Liver (tissue), 9 donors: Measurements from ENCODE around the gene MAP2K7. TPM values are rescaled to one million over a fixed set of nuclear protein-coding genes. Genes with fewer than 3 reads are reported as not detected.

Source experiments
- DNase-seq: peaks from one replicate; pipeline ENCODE4 v3.0.0-alpha.2; 2017; ENCODE audit warnings: low spot score
- H3K27ac ChIP-seq, 2 donors: one replicate each; pipeline ENCODE4 v1.7.0; 2013; ENCODE audit warnings: inconsistent platforms in 2 of 2, low read length in 2 of 2, control low read depth in 1 of 2, low read depth in 1 of 2, mild to moderate bottlenecking in 1 of 2
- H3K27me3 ChIP-seq, 4 donors: one replicate each; pipeline versions ENCODE4 v1.6.1 to v1.7.0; 2013; ENCODE audit warnings: low read length in 3 of 4, inconsistent platforms in 1 of 4, mild to moderate bottlenecking in 1 of 4, moderate library complexity in 1 of 4; ENCODE audit not compliant: control insufficient read depth in 4 of 4, insufficient read depth in 4 of 4
- H3K36me3 ChIP-seq, 4 donors: one replicate each; pipeline versions ENCODE4 v1.6.1 to v1.7.0; 2013; ENCODE audit warnings: low read length in 3 of 4, mild to moderate bottlenecking in 3 of 4, low read depth in 1 of 4, moderate library complexity in 1 of 4; ENCODE audit not compliant: control insufficient read depth in 4 of 4, insufficient read depth in 3 of 4
- H3K4me1 ChIP-seq, 4 donors: one replicate each; pipeline versions ENCODE4 v1.6.1 to v1.7.0; 2013; ENCODE audit warnings: low read length in 3 of 4, mild to moderate bottlenecking in 3 of 4, moderate library complexity in 1 of 4; ENCODE audit not compliant: control insufficient read depth in 4 of 4, insufficient read depth in 4 of 4
- H3K4me3 ChIP-seq, 3 donors: one replicate each; pipeline versions ENCODE4 v1.6.1 to v1.7.0; 2013; ENCODE audit warnings: low read length in 3 of 3, control low read depth in 1 of 3, low read depth in 1 of 3, mild to moderate bottlenecking in 1 of 3
- H3K9ac ChIP-seq, 2 donors: one replicate each; pipeline ENCODE4 v1.7.0; 2013; ENCODE audit warnings: low read length in 2 of 2, mild to moderate bottlenecking in 2 of 2, moderate library complexity in 2 of 2, control low read depth in 1 of 2, low read depth in 1 of 2
- H3K9me3 ChIP-seq, 4 donors: one replicate each; pipeline versions ENCODE4 v1.6.1 to v1.7.0; 2013; ENCODE audit warnings: low read length in 3 of 4; ENCODE audit not compliant: control insufficient read depth in 4 of 4
- EGR1 ChIP-seq, 2 donors: IDR thresholded peaks; 2 replicates each; pipeline ENCODE4 v1.6.1; 2016 to 2018; ENCODE audit warnings: antibody characterized with exemption in 2 of 2, low read depth in 2 of 2
- FOXA2 ChIP-seq: IDR thresholded peaks from 2 replicates; pipeline ENCODE4 v1.6.1; 2016; ENCODE audit warnings: antibody characterized with exemption
- GABPA ChIP-seq, 2 donors: IDR thresholded peaks in 1 of 2; conservative IDR thresholded peaks in 1 of 2; 2 replicates each; pipeline ENCODE4 v1.6.1; 2016; ENCODE audit warnings: antibody characterized with exemption in 2 of 2, mild to moderate bottlenecking in 1 of 2, moderate library complexity in 1 of 2
- HNF4A ChIP-seq, 2 donors: conservative IDR thresholded peaks; 2 replicates each; pipeline ENCODE4 v1.6.1; 2016; ENCODE audit warnings: antibody characterized with exemption in 2 of 2, mild to moderate bottlenecking in 2 of 2
- HNF4G ChIP-seq: IDR thresholded peaks from 2 replicates; pipeline ENCODE4 v1.6.1; 2016; ENCODE audit warnings: antibody characterized with exemption
- JUND ChIP-seq, 2 donors: IDR thresholded peaks; 2 replicates each; pipeline ENCODE4 v1.6.1; 2016; ENCODE audit warnings: antibody characterized with exemption in 2 of 2
- RXRA ChIP-seq, 2 donors: IDR thresholded peaks; 2 replicates each; pipeline ENCODE4 v1.6.1; 2017 to 2018; ENCODE audit warnings: antibody characterized with exemption in 2 of 2, mild to moderate bottlenecking in 1 of 2
- SP1 ChIP-seq: IDR thresholded peaks from 2 replicates; pipeline ENCODE4 v1.6.1; 2018; ENCODE audit warnings: antibody characterized with exemption, mild to moderate bottlenecking
- YY1 ChIP-seq: IDR thresholded peaks from 2 replicates; pipeline ENCODE4 v1.6.1; 2016; ENCODE audit warnings: antibody characterized with exemption, mild to moderate bottlenecking
- WGBS: extraction: QIAGEN DNeasy Blood & Tissue Kit; methylation state at CpG from one replicate; pipeline ENCODE4 v1.1.7; 2013; 5-methylcytosine and 5-hydroxymethylcytosine counted together
- polyA plus RNA-seq, 2 donors: library from polyadenylated mRNA; stranded (reverse) in 1 of 2; unstranded in 1 of 2; fragments of 200-250 nt in 1 of 2; fragments of >200 nt in 1 of 2; fragmentation: Nextera tagmentation in 1 of 2; extraction: Ambion mirVana in 1 of 2; gene quantifications; one replicate each; pipeline versions ENCODE4 v1.2.1 to v1.2.3, GENCODE V29; 2013 to 2015
- total RNA-seq, 2 donors: library from RNA; depleted of rRNA; stranded (reverse); fragments of >200 nt; gene quantifications; one replicate each; pipeline ENCODE4 v1.2.3, GENCODE V29; 2014
- TF ChIP-seq, protein P1 (sequence below): IDR thresholded peaks from 2 replicates; pipeline ENCODE4 v1.6.1; 2016; ENCODE audit warnings: antibody characterized with exemption, mild to moderate bottlenecking
- TF ChIP-seq, protein P2 (sequence below): IDR thresholded peaks from 2 replicates; pipeline ENCODE4 v1.6.1; 2016; ENCODE audit warnings: antibody characterized with exemption
- TF ChIP-seq, protein P3 (sequence below): IDR thresholded peaks from 2 replicates; pipeline ENCODE4 v1.6.1; 2016; ENCODE audit warnings: antibody characterized with exemption
- TF ChIP-seq, protein P4 (sequence below): IDR thresholded peaks from 2 replicates; pipeline ENCODE4 v1.6.1; 2016; ENCODE audit warnings: antibody characterized with exemption
- TF ChIP-seq, protein P5 (sequence below): fragments of 150-350 bp; IDR thresholded peaks from 2 replicates; pipeline ENCODE4 v1.5.1; 2017; ENCODE audit warnings: improper control_type of control experiment, low read depth, low read length; ENCODE audit not compliant: missing input control
- donor health status: healthy.
- donor health status: healthy.
- donor health status: healthy.
- donor health status: healthy.
- donor health status: healthy.

The MAP2K7 gene
- total and polyA plus RNA-seq, 4 donors, result 3.0 to 11.7 (median 9.5) TPM

DNA sequence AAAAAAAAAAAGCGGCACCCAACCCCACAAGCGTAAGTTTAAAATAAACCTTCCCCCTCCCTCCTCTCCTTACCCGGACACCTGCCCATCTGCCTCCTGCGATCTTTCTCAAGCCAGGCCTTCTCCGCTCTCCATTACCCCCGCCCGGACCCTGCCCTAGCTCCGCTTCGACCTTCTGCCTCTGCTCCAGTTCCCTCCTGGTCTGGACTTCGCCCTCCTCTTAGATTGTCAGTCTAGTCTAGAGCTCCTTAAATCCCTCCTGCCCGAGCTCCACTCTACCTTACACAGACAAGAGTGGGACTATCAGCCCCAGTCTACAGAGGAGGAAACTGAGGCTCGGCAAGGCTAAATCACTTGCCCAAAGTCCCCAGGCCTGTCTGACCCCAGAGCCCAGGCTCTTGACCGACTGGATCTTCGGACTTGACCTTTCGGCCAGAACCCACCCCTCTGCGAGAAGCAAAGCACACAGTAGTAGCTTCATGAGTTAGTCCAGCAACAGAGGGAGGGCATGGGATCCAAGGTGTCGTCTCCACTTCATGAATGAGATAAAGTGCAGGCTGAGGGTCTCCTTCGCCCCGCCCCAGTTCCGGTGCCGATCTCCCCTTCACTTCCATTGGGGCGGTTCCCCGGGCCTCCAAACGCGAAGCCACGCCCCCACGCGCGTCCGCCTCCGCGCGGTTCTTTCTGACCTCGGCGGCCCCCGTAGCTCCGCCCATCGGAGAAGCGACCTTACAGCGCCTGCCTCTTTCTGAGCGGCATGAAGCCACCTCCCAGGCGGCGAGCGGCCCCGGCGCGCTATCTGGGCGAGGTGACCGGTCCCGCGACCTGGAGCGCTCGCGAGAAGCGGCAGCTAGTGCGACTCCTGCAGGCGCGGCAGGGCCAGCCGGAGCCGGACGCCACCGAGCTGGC is 16.2 kb downstream of the MAP2K7 start, which contains the start of gene SNAPC2:
Gene SNAPC2, plus strand, starts transcription at position 729 of the 909 bp plus-strand sequence. Its CDS starts 29 bp downstream, at position 758.
- 4% methylated on average over 62 of the region's 62 CpGs for WGBS
- Histone ChIP-seq H3K27me3 (no peaks in the 10 kb centered on the region), H3K4me3 (peak within 1 kb of the TSS; percentile 89 to 98 (median 97)), H3K9me3 (no peaks in the 10 kb centered on the region), H3K27ac (peak within 1 kb of the TSS; percentile 79 to 91), H3K4me1 (peaks cover 23 to 56% (median 35%) of the 10 kb centered on the region in 4 donors), H3K9ac (peak within 1 kb of the TSS; percentile 80 to 84), H3K36me3 (peaks cover 0 to 12% (median 5%) of the 10 kb centered on the region in 4 donors)
- peak; percentile 99 for DNase-seq
- peak; percentile 50 to 73 for TF ChIP-seq RXRA (IDR thresholded peaks at IDR 0.05)
- peak in 1 of 2 donors; percentile 15 for TF ChIP-seq GABPA (IDR thresholded peaks at IDR 0.05 in 1 of 2, conservative IDR thresholded peaks at IDR 0.05 in 1 of 2)
- TF ChIP-seq SP1, result peak; percentile 78
- no peak for TF ChIP-seq HNF4G
- TF ChIP-seq, protein P1, sequence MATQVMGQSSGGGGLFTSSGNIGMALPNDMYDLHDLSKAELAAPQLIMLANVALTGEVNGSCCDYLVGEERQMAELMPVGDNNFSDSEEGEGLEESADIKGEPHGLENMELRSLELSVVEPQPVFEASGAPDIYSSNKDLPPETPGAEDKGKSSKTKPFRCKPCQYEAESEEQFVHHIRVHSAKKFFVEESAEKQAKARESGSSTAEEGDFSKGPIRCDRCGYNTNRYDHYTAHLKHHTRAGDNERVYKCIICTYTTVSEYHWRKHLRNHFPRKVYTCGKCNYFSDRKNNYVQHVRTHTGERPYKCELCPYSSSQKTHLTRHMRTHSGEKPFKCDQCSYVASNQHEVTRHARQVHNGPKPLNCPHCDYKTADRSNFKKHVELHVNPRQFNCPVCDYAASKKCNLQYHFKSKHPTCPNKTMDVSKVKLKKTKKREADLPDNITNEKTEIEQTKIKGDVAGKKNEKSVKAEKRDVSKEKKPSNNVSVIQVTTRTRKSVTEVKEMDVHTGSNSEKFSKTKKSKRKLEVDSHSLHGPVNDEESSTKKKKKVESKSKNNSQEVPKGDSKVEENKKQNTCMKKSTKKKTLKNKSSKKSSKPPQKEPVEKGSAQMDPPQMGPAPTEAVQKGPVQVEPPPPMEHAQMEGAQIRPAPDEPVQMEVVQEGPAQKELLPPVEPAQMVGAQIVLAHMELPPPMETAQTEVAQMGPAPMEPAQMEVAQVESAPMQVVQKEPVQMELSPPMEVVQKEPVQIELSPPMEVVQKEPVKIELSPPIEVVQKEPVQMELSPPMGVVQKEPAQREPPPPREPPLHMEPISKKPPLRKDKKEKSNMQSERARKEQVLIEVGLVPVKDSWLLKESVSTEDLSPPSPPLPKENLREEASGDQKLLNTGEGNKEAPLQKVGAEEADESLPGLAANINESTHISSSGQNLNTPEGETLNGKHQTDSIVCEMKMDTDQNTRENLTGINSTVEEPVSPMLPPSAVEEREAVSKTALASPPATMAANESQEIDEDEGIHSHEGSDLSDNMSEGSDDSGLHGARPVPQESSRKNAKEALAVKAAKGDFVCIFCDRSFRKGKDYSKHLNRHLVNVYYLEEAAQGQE, result peak; percentile 58
- peak in 1 of 2 donors; percentile 68 for TF ChIP-seq EGR1 (IDR thresholded peaks at IDR 0.05; ENCODE audit: low read depth in 2 of 2)
- peak; percentile 88 for TF ChIP-seq YY1
- TF ChIP-seq, protein P2, sequence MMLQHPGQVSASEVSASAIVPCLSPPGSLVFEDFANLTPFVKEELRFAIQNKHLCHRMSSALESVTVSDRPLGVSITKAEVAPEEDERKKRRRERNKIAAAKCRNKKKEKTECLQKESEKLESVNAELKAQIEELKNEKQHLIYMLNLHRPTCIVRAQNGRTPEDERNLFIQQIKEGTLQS, result no peak
- peak; percentile 71 to 81 for TF ChIP-seq HNF4A (conservative IDR thresholded peaks at IDR 0.05)

DNA sequence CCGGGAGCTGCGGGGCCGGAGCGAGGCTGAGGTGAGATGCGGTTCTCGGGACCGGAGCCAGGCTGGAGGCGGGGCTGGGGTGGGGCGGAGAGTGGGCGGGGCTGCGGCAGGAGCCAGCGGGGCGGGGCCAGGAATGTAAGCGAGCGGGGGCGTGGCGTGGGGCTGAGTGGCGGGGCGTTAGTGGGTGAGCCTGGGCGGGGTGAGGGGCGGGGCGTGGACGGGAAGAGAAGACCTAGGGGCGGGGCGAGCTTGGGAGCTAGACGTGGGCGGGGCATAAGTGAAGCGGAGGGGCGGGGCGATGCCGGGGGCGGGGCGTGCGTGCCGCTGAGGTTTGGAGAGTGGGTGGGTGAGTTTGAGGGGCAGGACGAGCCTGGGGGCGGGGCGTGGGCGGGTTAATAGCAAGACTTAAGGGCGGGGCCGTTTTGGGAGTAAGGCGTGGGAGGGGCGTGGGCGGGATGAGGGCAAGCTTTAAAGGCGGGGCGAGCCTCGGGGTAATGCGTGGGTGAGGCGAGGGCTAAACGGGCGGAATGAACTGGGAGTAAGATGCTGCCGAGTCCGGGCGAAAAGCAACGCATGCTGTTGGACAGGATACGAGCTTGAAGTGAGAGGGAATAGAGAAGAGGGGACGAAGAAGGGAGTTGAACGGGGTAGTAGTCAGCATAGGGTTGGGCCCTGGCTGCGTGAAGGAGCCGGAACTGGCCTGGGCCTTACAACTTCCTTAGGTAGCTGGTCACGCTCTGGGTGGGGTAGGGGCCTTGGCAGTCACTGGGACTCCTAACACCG is 17.0 kb downstream of the MAP2K7 start:
- H3K36me3 ChIP-seq, result peaks cover 0 to 12% (median 5%) of the 10 kb centered on the region in 4 donors
- peak; percentile 100 for DNase-seq
- peak overlapping the region; percentile 79 to 91 for H3K27ac ChIP-seq
- WGBS, result 2% methylated on average over 62 of the region's 62 CpGs
- H3K4me3 ChIP-seq, result peak overlapping the region; percentile 89 to 98 (median 97)
- peaks cover 30 to 59% (median 37%) of the 10 kb centered on the region in 4 donors for H3K4me1 ChIP-seq
- H3K9me3 ChIP-seq, result no peaks in the 10 kb centered on the region
- no peaks in the 10 kb centered on the region for H3K27me3 ChIP-seq
- peak overlapping the region in 1 of 2 donors; percentile 1 for H3K9ac ChIP-seq
- TF ChIP-seq, protein P3, sequence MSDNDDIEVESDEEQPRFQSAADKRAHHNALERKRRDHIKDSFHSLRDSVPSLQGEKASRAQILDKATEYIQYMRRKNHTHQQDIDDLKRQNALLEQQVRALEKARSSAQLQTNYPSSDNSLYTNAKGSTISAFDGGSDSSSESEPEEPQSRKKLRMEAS, result no peak
- TF ChIP-seq, protein P2, result no peak
- TF ChIP-seq, protein P1, result no peak
- peak in 1 of 2 donors; percentile 28 for TF ChIP-seq GABPA (IDR thresholded peaks at IDR 0.05 in 1 of 2, conservative IDR thresholded peaks at IDR 0.05 in 1 of 2)
- TF ChIP-seq EGR1 (IDR thresholded peaks at IDR 0.05; ENCODE audit: low read depth in 2 of 2), result peak; percentile 99
- TF ChIP-seq YY1, result no peak
- peak; percentile 22 to 47 for TF ChIP-seq RXRA (IDR thresholded peaks at IDR 0.05)
- TF ChIP-seq, protein P4, sequence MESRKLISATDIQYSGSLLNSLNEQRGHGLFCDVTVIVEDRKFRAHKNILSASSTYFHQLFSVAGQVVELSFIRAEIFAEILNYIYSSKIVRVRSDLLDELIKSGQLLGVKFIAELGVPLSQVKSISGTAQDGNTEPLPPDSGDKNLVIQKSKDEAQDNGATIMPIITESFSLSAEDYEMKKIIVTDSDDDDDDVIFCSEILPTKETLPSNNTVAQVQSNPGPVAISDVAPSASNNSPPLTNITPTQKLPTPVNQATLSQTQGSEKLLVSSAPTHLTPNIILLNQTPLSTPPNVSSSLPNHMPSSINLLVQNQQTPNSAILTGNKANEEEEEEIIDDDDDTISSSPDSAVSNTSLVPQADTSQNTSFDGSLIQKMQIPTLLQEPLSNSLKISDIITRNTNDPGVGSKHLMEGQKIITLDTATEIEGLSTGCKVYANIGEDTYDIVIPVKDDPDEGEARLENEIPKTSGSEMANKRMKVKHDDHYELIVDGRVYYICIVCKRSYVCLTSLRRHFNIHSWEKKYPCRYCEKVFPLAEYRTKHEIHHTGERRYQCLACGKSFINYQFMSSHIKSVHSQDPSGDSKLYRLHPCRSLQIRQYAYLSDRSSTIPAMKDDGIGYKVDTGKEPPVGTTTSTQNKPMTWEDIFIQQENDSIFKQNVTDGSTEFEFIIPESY, result no peak
- no peak for TF ChIP-seq JUND (IDR thresholded peaks at IDR 0.05)
- TF ChIP-seq SP1, result peak; percentile 57
- TF ChIP-seq, protein P5, sequence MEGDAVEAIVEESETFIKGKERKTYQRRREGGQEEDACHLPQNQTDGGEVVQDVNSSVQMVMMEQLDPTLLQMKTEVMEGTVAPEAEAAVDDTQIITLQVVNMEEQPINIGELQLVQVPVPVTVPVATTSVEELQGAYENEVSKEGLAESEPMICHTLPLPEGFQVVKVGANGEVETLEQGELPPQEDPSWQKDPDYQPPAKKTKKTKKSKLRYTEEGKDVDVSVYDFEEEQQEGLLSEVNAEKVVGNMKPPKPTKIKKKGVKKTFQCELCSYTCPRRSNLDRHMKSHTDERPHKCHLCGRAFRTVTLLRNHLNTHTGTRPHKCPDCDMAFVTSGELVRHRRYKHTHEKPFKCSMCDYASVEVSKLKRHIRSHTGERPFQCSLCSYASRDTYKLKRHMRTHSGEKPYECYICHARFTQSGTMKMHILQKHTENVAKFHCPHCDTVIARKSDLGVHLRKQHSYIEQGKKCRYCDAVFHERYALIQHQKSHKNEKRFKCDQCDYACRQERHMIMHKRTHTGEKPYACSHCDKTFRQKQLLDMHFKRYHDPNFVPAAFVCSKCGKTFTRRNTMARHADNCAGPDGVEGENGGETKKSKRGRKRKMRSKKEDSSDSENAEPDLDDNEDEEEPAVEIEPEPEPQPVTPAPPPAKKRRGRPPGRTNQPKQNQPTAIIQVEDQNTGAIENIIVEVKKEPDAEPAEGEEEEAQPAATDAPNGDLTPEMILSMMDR, result no peak
- TF ChIP-seq FOXA2, result no peak
- TF ChIP-seq HNF4A (conservative IDR thresholded peaks at IDR 0.05), result no peak
